Dedifferentiated amniotic fluid mesenchymal stem cell (primary cell): ENCODE measurements around the gene CHRNE.
A peak's percentile ranks its signal among the peaks of the same experiment; 100 is the strongest.

Experiments used
- DNase-seq: peaks from one replicate; pipeline ENCODE4 v3.0.0-alpha.2; 2016; ENCODE audit errors: extremely low spot score

The CHRNE gene

GRCh38 chr17:4903051-4903818, at the start of gene CHRNE:
Gene CHRNE (minus strand): TSS chr17:4903098. CDS start chr17:4903063, 35 bp downstream.
- DNase-seq, result peak; percentile 56

DNA sequence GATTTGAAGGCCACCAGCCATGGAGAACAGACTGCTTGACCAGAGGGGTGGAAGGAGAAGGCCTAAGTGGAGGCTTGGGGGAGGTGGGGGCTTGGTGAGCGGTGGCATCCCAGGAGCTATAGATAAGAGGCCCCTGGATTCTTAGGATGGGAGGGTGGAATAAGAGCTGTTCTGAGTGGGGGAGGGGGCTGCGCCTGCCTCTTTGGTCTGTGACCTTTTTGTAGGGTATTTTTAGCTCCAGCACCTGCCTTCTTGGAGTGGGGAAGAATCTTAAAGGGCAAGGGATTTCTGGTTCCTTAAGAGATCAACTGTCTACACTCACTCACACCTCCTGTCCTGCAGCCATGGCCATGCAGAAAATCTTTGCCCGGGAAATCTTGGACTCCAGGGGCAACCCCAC, 48.6 kb upstream of the CHRNE start:
- no peak for DNase-seq

GRCh38 chr17:4950746-4951204, 47.9 kb upstream of the CHRNE start, which contains the start of gene ENO3:
Gene ENO3 (plus strand): TSS chr17:4951119. CDS start chr17:4951830, 711 bp downstream.
- no peak for DNase-seq

DNA sequence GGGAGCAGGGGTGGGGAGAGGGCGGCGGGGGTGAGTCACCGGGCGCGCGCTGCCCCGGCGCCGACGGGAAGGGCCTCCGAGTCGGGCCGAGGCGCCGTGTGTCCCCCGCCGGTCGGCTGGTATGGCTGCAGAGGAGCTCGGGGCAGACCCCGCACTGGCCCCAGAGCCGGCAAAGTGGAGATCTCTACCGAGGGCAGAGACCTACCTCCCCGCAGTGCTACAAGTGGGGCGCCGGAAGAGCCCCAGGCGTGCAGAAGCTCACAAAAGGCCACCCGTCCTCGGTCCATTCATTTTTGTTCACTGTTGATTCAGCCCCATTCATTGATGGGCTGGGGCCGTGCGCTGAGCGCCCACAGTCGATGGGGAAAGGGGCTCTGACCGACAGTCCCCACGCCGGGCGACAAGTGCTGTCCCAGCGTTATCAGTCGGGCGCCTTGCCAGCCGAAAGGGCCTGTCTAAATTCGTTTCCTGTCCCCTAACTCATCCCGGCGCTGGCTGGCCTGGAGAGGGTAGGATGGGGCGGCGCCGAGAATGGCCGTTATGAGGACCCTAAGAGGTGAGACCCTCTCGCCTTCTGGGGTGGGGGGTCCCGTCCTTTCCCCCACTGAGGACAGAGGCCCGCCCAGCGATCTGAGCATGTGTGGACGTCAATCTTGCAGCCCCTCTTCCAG, 47.3 kb upstream of the CHRNE start:
- peak; percentile 18 for DNase-seq

DNA sequence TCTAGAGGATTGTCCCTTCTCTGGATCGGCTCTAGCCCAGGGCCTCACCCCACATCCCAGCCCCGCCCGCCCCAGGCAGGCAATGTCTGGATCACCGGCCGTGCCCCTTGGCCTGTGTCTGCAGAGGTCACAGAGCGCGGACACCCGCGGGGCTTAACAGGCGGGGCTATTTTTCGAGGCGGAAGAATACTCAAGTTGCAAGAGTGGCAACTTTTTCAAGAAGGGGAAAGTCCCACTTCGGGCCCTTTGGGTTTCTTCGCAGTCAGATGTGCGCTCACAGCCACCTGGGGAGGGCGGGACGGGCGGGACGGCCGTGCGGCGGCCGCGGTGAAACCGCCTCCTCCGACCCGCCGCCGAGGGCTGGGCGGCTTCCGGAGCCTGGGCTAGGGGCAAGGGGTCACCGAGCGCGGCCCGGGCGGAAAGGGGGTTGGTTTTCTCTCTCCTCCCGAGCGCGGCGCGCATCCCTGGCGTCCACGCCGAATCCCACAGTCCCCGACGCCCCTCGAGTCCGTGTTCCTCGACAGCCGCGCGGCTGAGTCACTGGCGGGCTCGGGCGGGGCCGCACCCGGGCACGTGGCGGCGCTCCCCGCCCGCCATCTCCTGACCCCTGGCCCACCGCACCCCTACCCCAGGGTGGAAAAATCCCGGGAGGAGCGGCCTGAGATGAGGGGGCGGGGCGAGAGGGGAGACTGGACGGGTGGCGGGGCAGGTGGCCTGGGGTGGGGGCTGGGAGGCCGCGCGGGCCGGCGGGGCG, 46.6 kb upstream of the CHRNE start:
- DNase-seq, result peak; percentile 30

DNA sequence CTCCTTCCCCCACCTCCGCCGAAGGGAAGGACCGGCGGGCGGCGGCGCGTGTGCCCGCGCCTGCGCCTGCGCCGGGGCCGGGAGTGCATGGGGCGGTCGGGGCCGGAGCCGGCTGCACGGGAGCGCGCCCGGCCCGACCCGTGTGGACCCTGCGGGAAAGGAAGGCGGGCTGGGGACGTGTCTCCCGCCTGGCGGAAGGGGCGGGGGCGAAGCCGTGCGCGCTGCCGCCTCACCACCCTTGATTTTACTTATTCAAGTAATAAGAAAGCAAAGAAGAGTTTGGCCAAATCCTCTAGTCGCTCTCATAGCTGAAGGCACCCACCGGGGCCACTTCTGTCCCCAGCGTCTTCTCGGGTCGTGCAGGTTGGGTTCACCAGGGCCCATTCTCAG, 46.0 kb upstream of the CHRNE start:
- peak; percentile 76 for DNase-seq

- peak; percentile 89 for DNase-seq
Observed at GRCh38 chr17:4948166-4948930, 45.5 kb upstream of the CHRNE start, which contains the start of gene PFN1. Gene PFN1 (minus strand): TSS chr17:4948530. CDS start chr17:4948394, 136 bp downstream.

DNA sequence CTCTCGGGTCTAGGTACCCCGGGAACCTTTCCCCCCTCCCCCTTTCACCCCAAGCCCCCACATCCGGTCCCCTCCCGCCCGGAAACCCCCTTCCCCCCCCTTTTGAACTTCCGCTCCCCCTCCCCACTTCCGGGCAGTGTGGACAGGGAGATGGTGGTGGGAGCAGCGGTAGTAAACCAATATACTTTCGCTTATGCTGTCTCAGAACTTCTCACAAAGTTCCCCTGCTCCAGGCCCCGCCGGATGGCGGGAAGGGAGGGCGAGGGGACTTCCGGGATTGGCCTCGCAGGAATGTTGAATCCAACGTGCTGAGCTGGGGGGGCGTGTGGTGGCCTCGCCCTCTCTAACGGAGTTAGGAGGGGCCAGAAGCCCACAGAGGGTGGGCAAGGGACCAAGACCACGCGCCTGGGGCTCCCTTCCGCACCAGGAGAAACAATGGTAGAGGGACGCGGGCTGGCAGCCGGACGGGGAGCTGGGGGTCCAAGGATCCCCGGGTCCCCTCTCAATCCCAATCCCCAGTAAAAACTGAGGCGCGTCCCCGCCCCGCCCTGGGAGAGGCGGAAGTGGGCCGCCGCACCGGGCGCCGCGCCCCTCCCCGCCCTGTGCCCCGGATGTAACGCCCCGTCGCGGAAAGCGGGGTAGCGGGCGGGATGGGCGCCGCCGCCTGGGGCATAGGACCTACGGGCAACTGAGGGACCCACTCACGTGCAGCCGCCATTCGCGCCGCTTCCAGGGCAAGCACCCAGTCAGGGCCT, 44.7 kb upstream of the CHRNE start:
- DNase-seq, result peak; percentile 16

GRCh38 chr17:4947010-4947410, 44.1 kb upstream of the CHRNE start:
- no peak for DNase-seq

DNA sequence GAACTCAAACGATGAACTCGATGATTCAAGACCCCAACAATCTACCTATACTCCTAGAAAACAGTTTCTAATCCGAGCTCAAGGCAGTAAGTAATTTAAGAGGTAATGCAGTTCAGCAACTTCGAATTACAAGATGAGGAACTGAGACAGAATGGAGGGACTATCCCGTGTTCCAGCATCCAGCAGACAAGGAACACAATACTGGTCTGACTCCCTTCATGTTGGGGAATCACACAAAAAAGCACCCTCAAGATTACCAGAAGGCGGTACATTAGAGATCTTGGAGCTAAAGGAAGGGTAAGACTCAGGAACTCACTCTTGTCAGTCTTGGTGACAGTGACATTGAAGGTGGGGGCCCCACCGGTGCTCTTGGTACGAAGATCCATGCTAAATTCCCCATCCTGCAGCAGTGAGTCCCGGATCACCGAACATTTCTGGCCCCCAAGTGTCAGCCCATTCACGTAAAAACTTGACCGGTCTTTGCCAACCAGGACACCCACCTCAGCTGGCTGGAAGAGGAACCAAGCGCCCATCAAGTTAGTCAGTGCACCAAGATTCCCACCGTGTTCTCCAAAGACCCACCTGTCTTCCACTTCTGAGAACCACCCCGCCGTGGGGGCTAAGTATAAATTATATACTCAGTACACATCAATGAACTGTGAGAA, 43.5 kb upstream of the CHRNE start:
- no peak for DNase-seq

GRCh38 chr17:4945944-4946280, 43.0 kb upstream of the CHRNE start:
- DNase-seq, result no peak

DNA sequence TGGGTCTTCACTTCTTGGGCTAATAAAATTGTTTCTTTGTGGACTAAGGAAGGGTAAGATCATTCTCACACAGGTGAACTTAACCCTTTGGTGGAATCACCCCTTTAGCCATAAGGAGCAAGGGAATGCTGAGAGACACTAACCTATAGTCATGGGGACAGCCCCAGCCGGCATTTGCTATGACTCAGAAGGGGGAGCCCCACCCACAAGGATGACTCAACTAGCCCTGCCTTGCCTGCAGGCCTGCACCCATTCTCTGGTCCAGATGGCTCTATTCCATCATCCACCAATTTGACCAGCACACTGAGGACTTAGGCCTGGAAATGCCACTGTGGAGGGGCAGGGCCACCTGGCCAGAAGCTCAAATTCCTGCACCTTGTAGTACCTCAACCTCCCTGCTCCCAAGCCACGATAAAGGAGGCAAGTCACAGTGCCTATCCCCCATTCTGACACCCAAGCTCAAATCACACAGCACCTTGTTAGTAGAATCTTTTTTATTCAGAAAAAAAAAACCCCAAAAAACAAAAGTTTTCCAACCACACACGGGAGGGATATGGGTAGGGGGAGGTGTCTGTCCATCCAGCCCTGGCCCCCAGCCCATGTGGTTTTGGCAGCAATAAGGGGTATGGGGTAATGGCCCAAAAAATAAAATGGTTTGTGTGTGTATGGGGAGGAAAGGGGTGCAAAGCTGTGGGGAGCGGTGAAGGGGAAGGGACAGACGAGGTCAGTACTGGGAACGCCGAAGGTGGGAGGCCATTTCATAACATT, 42.5 kb upstream of the CHRNE start:
- peak; percentile 87 for DNase-seq

DNA sequence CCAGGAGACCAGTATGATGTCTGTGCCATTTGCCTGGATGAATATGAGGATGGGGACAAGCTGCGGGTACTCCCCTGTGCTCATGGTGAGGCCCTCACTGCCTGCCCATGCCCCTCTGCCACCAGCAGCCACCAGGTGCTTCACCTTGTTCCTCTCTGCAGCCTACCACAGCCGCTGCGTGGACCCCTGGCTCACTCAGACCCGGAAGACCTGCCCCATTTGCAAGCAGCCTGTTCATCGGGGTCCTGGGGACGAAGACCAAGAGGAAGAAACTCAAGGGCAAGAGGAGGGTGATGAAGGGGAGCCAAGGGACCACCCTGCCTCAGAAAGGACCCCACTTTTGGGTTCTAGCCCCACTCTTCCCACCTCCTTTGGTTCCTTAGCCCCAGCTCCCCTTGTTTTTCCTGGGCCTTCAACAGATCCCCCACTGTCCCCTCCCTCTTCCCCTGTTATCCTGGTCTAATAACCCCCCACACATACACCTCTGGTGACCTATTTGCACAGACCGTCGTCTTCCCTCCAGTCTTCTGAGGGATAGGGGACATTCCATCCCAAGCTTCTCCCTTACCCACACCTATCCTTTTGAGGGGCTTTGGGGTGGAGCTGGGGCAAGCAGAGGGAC, 41.8 kb upstream of the CHRNE start:
- DNase-seq, result no peak

DNA sequence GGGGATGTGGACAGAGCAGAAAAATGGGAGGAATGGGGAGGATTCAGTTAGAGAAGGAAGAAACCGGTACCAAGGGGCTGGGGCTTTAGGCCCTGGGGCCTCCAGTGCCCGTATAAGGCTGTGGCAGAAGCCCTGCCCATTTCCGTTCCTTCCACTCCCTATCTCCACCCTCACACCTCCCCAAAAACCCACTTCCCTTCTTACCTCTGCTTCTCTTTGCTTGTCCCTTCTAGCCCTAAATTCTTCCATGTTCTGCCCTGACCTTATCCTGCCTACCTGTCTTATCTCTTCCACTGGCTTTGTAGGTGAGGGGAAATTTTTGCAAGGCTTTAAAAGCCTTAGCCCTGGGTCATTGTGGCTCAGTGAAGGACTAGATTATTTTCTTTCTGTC, 41.3 kb upstream of the CHRNE start:
- DNase-seq, result no peak

DNA sequence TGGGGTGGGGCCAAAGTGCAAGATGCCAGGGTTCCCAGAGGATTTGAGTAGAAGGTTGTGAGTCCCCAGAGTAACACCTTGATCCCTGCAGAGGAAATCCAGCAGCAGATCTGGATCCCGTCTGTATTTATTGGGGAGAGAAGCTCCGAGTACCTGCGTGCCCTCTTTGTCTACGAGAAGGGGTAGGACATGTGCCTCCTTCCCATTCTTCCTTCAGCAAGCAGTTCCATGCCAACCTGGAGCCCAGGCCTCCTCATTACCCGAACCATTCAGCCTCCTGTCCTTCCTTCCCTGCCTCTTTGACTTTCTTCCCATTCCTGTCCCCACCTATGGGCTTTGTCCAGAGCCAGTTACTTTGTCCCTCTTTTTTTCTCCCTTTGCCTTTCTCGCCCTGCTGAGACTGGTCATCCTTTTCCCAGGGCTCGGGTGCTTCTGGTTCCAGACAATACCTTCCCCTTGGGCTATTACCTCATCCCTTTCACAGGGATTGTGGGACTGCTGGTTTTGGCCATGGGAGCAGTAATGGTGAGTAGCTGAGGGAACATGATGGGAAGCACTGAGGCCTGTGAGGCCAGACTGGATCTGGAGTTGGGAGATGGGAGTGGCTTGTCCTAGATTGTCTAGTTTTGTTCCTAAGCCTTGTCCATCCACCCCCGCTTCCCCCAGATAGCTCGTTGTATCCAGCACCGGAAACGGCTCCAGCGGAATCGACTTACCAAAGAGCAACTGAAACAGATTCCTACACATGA, 40.0 kb upstream of the CHRNE start:
- DNase-seq, result no peak

DNA sequence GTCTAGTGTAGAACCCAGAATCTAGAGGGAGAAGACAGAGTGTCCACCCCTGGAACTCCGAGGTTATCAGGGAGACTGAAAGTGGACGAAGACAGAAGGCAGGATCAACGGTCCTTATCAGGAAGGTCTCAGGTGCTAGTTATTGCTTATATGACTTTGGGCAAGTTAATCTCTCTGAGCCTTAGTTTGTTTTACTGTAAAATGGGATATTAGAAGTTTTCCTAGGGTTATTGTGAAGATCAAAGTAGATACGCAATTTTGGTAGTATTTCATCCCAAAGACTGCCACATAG, 38.4 kb upstream of the CHRNE start:
- no peak for DNase-seq

DNA sequence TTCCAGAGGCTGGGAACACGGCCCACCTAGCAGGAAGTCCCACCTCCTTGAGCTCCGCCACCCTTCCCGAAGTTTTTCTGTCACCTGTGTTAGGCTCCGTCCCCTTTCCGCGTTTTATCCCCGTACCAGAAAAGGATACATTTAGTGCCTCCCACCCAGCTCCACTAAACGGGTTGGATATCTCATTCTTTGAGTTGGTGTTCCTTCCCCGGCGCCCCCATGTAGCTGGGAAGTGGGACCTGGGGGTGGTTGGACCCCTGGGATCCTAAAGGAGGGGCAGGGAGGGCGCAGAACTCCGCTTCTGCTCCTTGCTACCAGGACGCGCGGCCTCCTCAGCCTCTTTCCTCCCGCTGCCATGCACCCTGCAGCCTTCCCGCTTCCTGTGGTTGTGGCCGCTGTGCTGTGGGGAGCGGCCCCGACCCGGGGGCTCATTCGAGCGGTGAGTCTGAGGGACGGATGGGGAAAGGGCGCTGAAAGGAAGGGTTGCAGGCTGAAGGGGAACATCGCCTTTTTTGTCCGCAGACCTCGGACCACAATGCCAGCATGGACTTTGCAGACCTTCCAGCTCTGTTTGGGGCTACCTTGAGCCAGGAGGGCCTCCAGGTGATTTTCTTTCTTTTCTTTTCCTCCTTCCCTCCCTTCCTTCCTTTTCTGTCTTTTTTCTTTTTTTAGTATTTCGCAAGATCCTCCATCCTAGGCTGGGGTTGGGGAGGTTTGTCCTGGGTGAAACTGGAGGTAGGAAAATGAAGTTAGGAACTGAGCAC, 37.8 kb upstream of the CHRNE start:
- no peak for DNase-seq
